Endothelial cell of umbilical vein (primary cell): Measurements from ENCODE around the gene GRID1. TPM values are rescaled to one million over a fixed set of nuclear protein-coding genes. Genes with fewer than 3 reads are reported as not detected.

ENCODE experiments used
- BruUV-seq: library from RNA; stranded (reverse); fragments of 400-500 nt; replicated peaks from 2 replicates; lab custom pipeline; 2021; lab: Mats Ljungman, UMichigan
- CTCF ChIA-PET: fragments of 300-600, 350-600 bp; sonication (Branson Sonifier 250); formaldehyde crosslinking; loops from one replicate; lab custom pipeline; 2021; ENCODE audit warnings: antibody characterized with exemption, inconsistent platforms; lab: Charles Lee
- POLR2A ChIA-PET: fragments of 300-600, 350-600 bp; sonication (Branson Sonifier 250); formaldehyde crosslinking; loops from one replicate; lab custom pipeline; 2021; ENCODE audit warnings: antibody characterized with exemption, inconsistent platforms; lab: Charles Lee
- DNase-seq: peaks from one replicate; pipeline ENCODE4 v3.0.0-alpha.2; 2011; ENCODE audit warnings: low read depth, low spot score
- FAIRE-seq: peaks from 2 replicates; lab custom pipeline; 2011; peaks lifted over from hg19 to GRCh38; lab: Jason Lieb, UNC
- H2AFZ ChIP-seq: 2 replicates; pipeline ENCODE4 v1.6.0; 2012; ENCODE audit warnings: low read depth, low read length, control low read depth, inconsistent platforms
- H3K27ac ChIP-seq: 2 replicates; pipeline ENCODE4 v1.5.1; 2011; ENCODE audit warnings: low read depth, mild to moderate bottlenecking, control low read depth, low read length, moderate library complexity; ENCODE audit not compliant: insufficient read depth
- H3K27me3 ChIP-seq, 2 experiments: 2 replicates each; pipeline versions ENCODE4 v1.6.0 to v1.6.1; 2011; ENCODE audit warnings: low read length in 2 of 2, mixed read lengths in 1 of 2; ENCODE audit not compliant: control insufficient read depth in 2 of 2, insufficient read depth in 2 of 2
- H3K36me3 ChIP-seq, 2 experiments: 2 replicates in 1 of 2; 3 replicates in 1 of 2; pipeline ENCODE4 v1.5.1; 2011; ENCODE audit warnings: low read length in 2 of 2, mild to moderate bottlenecking in 1 of 2, moderate library complexity in 1 of 2; ENCODE audit not compliant: control insufficient read depth in 2 of 2, insufficient read depth in 2 of 2; ENCODE audit errors: extremely low read depth in 1 of 2
- H3K4me1 ChIP-seq: 3 replicates; pipeline ENCODE4 v1.5.1; 2011; ENCODE audit warnings: mild to moderate bottlenecking, low read length; ENCODE audit not compliant: control insufficient read depth, insufficient read depth; ENCODE audit errors: extremely low read depth
- H3K4me2 ChIP-seq: 2 replicates; pipeline ENCODE4 v1.6.1; 2011; ENCODE audit warnings: low read length, control low read depth, mixed read lengths; ENCODE audit not compliant: insufficient read depth
- H3K4me3 ChIP-seq, 3 experiments: fragments of 200-600 bp in 1 of 3; sonication (generic), shearing (Covaris generic) in 1 of 3; replicated peaks in 1 of 3; 2 replicates each; pipeline ENCODE4 v1.5.1; 2011 to 2016; ENCODE audit warnings: control low read depth in 3 of 3, low read length in 3 of 3, mild to moderate bottlenecking in 2 of 3, inconsistent platforms in 1 of 3, low read depth in 1 of 3, moderate library complexity in 1 of 3; ENCODE audit not compliant: insufficient read depth in 1 of 3
- H3K79me2 ChIP-seq: 2 replicates; pipeline ENCODE4 v1.6.0; 2012; ENCODE audit warnings: low read length, inconsistent platforms; ENCODE audit not compliant: control insufficient read depth, insufficient read depth
- H3K9ac ChIP-seq: replicated peaks from 2 replicates; pipeline ENCODE3; 2011; ENCODE audit warnings: low read length, control low read depth; ENCODE audit not compliant: insufficient read depth; ENCODE audit errors: extremely low read depth
- H3K9me1 ChIP-seq: replicated peaks from 3 replicates; pipeline ENCODE4 v1.6.0; 2011; ENCODE audit warnings: mild to moderate bottlenecking, low read length; ENCODE audit not compliant: control insufficient read depth, insufficient read depth; ENCODE audit errors: extremely low read depth
- H3K9me3 ChIP-seq: replicated peaks from 2 replicates; pipeline ENCODE4 v1.5.1; 2012; ENCODE audit warnings: low read length, inconsistent platforms; ENCODE audit not compliant: control insufficient read depth, insufficient read depth
- H4K20me1 ChIP-seq: replicated peaks from 2 replicates; pipeline ENCODE3; 2011; ENCODE audit warnings: mild to moderate bottlenecking, low read length; ENCODE audit not compliant: control insufficient read depth, insufficient read depth; ENCODE audit errors: extremely low read depth
- CTCF ChIP-seq, 2 donors: IDR thresholded peaks; 1 replicate in 1 of 2; 2 replicates in 1 of 2; pipeline ENCODE4 v1.5.1; 2011; ENCODE audit warnings: low read length in 2 of 2, mild to moderate bottlenecking in 2 of 2, moderate library complexity in 2 of 2, control low read depth in 1 of 2, inconsistent platforms in 1 of 2, low read depth in 1 of 2; ENCODE audit not compliant: insufficient read depth in 1 of 2; ENCODE audit errors: extremely low read depth in 1 of 2
- EZH2 ChIP-seq: IDR thresholded peaks from 2 replicates; pipeline ENCODE4 v1.6.1; 2012; ENCODE audit warnings: borderline replicate concordance, low read depth, mild to moderate bottlenecking, moderate library complexity, low read length, inconsistent platforms; ENCODE audit not compliant: severe bottlenecking
- JUN ChIP-seq: IDR thresholded peaks from 2 replicates; pipeline ENCODE4 v1.6.1; 2011; ENCODE audit warnings: borderline replicate concordance, low read depth; ENCODE audit not compliant: insufficient read length, insufficient read depth
- MAX ChIP-seq: IDR thresholded peaks from 2 replicates; pipeline ENCODE4 v1.6.1; 2011; ENCODE audit not compliant: insufficient read depth, insufficient read length
- MYC ChIP-seq: IDR thresholded peaks from one replicate; pipeline ENCODE4 v1.6.1; 2011; ENCODE audit warnings: mild to moderate bottlenecking, low read depth, low read length
- POLR2A ChIP-seq: IDR thresholded peaks from 2 replicates; pipeline ENCODE4 v1.6.1; 2012; ENCODE audit warnings: low read depth, mild to moderate bottlenecking, control low read depth, low read length
- dilution Hi-C: fragments of 300-500 bp; cut with MboI; formaldehyde crosslinking; loops from one replicate; pipeline ENCODE4 v1.15.0; 2019; ENCODE audit warnings: low sequenced_read_pairs; ENCODE audit not compliant: extremely low pct_ligation_motif_present
- intact Hi-C: fragments of 100-400 bp; cut with micrococcal nuclease; formaldehyde crosslinking; loops from one replicate; pipeline ENCODE4 v1.10.0; 2022
- polyA plus RNA-seq, 4 experiments: library from polyadenylated mRNA; depleted of rRNA in 3 of 4; stranded (reverse) in 3 of 4; unstranded in 1 of 4; fragments of >200 nt; gene quantifications; 2 replicates each; pipeline versions ENCODE4 v1.2.1 to v1.2.3, GENCODE V29; 2011 to 2012; ENCODE audit warnings: missing spikeins in 1 of 4
- total RNA-seq: library from RNA; stranded (reverse); gene quantifications from 2 replicates; pipeline ENCODE4 v1.2.3, GENCODE V29; 2021

Gene GRID1
- total and polyA plus RNA-seq, 2 donors (not counting 3 experiments of a cell fraction or from before 2014, with no cell fraction given): not detected

GRCh38 chr10:86222336-86222650 lies 144.3 kb downstream of the GRID1 start:
- Histone ChIP-seq H2AFZ (no peak overlapping the region), H3K4me3 (no peak overlapping the region), H3K9me1 (no peaks in the 10 kb centered on the region), H3K27ac (no peak overlapping the region), H4K20me1 (no peaks in the 10 kb centered on the region), H3K9ac (no peak overlapping the region), H3K36me3 (no peaks in the 10 kb centered on the region), H3K9me3 (no peaks in the 10 kb centered on the region), H3K4me1 (no peaks in the 10 kb centered on the region), H3K79me2 (no peaks in the 10 kb centered on the region), H3K27me3 (no peaks in the 10 kb centered on the region), H3K4me2 (no peak overlapping the region)
- no peak for TF ChIP-seq MYC
- TF ChIP-seq CTCF (IDR thresholded peaks at IDR 0.05; ENCODE audit: extremely low read depth in 1 of 2, insufficient read depth in 1 of 2, low read depth in 1 of 2, low read length in 2 of 2): no peak
- no peak for TF ChIP-seq EZH2
- no peak for TF ChIP-seq MAX
- TF ChIP-seq POLR2A: no peak
- TF ChIP-seq JUN: no peak
- no TSS peak for BruUV-seq
- POLR2A ChIA-PET: no interaction called here
- CTCF ChIA-PET: no interaction called here
- dilution Hi-C loops (no loop called here), intact Hi-C loops (no loop called here)
- FAIRE-seq (no peak), DNase-seq (no peak)
